Amniotic stem cell (primary cell): Measurements from ENCODE around the gene PRELP.
"Not testable (repeated sequence)": the region's sequence is repeated elsewhere in the genome, so short reads cannot be mapped to it uniquely, and the experiment has no call there.

ENCODE experiments used
- DNase-seq: peaks from one replicate; lab custom pipeline; 2025; lab: John Stamatoyannopoulos, UW

PRELP gene

DNA sequence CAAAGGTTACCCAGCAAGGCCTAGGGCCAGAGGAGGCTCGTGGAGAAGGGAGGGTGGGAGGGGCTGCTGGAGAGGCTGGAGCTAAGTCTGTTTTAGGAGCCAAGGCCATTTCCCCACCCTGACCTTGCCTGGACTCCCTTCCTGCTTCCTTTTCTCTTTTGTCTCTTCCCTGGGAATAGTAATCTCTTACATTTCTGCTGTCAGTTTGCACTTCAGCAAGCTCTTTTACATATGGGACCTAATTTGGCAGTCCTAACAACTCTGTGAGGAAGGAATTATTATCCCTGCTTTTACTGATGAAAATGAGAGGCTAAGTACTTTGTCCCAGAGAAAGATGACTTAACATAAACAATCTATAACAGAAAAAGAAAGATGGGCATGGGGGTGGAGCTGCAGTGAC is 32.2 kb downstream of the PRELP start:
- no peak for DNase-seq

DNA sequence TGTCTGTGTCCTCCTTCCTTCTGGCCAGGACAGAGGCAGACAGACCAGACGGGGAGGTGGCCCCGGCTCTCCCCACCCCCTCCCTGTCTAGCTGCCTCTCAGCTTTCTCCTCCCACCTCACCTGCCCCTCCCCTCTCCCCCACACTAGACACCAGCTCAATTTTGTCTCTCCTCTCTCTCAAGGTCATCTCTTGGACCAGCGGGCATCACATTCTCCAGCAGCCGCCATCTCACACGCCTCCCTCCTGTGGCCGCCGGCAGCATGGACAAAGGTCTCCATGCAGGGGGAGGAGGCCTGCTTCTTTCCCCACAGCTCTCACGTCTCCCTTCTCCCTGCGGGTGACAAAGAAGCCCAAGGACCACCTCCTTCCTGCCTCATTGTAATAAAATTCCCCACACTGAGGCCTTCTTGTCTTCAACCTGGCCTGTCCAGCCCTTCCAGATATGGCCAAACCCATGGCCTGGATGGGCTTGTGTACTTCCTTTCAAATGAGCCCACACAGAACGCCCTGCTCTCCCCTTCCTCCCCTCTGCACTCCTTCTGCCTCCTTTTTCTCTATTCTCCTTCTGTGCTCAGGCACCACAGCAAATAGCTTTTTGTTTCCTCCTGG is 33.0 kb downstream of the PRELP start:
- no peak for DNase-seq

DNA sequence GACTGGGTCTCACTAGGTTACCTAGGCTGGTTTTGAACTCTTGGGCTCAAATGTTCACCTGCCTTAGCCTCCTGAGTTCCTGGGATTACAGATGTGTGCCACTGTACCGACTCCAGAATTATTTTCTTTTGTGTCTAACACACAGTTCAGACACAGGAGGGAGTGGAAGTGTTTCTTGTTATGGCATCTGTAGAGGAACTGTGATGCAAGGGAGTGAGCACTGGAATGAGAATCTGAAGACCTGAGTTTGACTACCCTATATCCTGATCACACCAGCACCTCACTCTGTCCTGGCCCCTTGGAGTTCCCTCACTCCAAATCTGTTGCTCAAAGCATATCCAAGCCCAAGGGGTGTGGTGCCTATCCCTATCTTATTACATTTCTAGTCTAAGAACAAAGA is 33.5 kb downstream of the PRELP start:
- DNase-seq = no peak

DNA sequence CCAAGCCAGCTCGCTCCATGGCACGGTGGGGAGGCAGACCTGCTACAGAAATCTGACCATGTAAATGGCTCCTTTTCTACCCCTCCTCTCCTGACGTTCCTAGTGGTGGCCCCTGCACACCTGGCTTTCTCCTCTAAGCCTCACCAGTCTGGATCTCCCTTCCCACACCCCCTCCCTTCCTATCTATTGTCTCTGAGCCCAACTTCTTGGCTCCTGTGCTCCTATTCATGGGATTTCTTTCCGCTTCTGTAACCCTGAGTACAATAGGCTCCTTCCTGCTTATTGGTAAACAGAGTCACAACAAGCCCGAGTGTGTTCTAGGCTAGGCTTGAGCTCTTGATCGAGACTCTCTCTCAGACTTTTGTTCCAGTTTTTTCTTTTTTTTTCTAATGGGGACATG is 35.9 kb downstream of the PRELP start:
- DNase-seq = no peak

DNA sequence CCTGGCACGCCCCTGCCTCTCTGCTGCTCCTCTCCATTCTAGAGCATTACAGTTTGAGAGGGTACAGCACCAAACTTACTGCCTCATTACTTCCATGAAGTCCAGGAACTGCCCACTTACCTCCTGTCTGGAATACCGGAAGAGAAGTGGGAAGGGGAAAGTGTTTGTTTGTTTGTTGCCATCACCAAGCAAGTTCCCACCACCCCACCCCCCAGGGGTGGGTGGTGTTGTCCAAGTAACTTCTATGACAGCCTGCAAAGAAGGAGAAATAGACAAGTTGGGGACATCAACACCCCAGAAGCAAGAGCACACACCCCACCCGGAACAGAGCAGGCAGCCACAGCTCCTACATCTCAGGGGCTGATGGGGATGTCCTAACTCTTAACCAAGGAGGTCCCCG is 36.3 kb downstream of the PRELP start:
- no peak for DNase-seq

DNA sequence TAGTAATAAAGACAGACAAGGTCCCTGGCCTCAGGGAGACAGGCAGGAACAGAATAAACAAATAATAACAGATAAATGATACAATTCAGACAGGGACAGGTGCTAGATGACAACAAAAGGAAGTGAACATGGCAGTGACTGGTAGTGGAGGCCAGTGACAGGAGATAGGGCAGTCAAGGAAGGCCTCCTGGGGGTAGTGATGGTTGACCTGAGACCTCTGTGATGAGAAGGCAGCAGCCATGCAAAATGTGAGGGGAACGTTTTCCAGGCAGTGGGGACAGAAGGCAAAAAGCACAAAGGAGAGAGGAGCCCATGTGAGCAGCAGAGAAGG is 36.9 kb downstream of the PRELP start:
- no peak for DNase-seq

DNA sequence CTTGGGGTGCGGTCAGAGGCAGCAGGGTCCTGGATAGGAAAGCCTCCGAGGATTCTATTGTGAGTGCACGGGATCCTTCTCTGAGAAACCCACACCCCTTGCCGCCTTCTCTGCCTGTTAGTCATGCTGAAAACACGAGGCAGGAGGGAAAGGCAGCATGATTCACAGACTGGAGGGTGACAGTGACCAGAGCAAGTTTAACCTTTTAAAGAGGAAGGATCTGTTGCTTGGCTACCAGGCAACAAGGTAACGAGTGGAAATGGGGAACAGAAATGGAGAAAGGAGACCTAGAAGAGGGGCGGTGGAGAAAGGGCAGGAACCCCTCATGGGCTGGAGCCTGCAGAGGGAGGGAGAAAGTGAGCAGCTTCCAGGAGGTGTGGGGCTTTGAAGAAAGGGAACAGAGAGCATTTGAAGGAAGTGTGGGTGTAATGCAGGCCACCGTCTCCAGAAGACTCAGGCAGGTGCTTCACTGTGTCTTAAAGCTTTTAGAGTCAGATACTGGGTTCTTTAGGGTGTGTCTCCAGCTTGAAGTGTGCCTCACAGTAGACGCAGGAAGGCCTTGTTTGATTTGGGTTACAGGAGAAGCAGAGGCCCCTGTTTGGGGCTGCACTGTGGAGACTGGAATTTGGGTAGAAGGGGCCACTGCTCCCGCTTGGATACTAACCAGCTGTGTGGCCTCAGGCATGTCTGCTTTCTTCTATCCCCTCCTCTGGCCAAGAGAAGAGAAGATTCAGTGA is 37.4 kb downstream of the PRELP start:
- peak; percentile 89 for DNase-seq

DNA sequence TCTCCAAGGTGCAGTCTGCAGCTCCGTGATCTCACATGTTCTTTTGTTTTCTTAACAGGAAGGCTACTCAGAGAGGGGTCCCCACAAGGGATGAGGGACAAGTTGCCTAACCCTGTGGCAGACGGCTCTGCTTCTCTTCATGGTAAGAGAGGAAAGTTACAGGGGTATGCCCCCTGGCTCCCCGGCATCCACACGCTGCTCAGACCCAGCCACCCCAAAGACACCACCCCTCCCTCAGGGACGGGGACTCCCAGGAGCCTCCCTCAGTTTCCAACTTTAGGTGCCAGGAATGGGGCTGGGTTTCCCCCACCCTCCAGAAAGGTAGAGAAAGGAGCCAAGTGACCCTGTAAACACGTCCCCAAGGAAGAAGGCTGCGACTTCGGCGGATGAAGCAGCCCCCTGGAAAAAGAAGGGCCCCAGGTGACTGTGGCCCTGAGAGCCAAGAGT is 38.0 kb downstream of the PRELP start:
- DNase-seq = no peak

DNA sequence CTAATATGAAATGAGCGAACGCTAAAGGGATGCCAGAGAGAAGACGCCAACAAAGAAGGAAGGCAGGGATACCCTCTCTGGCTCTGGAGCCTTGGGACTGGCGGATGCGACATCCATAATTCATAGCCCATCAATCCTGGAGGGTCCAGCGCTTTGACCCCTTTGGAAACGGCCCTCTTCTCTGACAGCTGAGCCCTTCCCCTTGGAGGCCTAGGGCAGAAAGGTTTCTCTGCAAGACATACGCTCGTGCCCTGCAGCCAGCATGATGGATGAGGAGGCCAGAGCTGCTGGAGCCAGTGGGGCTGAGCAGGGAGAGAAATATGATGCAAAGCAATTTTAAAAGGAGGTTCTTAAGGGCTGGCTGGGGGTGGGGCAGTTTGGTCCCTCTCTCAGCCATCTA is 40.6 kb downstream of the PRELP start:
- DNase-seq = no peak

DNA sequence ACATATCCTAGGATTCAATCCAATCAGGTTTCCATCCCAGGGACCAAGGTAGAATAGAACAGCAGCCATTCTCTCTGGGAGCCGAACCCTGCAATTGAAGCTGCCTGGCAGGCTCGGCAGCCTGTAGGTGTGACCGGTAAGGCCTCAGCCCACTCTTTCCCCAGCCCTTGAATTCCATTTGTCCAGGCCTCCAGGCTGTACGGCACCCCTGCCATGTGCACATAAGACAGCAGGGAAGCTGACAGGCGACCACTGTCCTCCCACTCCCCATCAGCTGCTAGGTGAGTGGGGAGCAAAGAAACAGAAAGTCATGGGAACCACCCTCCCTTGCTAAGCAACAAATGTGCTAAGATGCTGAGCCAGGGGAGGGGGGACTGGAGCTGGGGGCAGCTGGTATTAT is 41.3 kb downstream of the PRELP start:
- no peak for DNase-seq

DNA sequence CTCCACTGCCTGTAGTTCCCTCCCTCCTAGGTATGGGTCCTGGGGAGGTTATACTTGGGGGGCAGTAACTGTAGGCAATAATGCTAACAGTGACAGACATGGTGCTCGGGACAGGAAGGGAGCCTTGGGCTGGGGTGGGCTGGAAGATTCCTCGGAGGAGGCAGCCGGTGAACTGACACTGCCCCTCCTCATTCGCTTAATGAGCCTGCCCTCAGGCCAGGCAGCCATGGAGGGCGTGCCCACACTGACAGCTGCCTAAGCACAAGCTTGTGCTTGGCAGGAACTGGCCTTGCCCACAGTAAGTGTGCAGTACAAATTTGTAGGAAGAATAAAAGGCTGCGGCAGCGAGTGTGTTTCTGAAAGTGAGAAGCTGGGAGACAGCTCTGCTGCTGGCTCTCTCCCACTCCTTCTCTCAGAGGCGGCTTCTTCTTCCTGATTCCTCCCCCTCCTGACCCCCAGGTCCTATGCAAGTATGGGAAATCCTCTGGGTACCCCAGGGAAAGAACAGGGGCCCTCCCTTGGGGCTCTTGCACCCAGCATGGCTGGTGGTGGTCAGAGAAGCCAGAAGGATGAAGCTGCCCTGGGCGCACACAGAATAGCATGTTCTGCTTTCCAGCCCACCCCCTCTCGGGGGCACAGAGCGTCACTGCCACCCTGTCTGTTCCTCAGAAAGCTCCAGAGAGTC is 42.0 kb downstream of the PRELP start:
- DNase-seq = no peak

DNA sequence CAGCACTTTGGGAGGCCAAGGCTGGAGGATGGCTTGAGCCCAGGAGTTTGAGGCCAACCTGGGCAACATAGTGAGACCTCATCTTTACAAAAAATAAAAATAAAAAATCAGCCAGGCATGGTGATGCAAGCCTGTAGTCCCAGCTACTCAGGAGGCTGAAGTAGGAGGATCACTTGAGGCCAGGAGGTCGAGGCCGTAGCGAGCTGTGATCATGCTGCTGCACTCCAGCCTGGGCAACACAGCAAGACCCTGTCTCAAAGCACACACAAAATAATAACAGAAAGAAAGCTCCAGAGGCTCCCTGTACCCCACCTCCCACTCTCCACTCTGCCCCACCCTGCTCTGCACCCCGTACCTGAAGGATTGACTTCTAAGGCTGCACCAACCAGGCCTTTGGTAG is 42.5 kb downstream of the PRELP start:
- DNase-seq = not testable (repeated sequence)

DNA sequence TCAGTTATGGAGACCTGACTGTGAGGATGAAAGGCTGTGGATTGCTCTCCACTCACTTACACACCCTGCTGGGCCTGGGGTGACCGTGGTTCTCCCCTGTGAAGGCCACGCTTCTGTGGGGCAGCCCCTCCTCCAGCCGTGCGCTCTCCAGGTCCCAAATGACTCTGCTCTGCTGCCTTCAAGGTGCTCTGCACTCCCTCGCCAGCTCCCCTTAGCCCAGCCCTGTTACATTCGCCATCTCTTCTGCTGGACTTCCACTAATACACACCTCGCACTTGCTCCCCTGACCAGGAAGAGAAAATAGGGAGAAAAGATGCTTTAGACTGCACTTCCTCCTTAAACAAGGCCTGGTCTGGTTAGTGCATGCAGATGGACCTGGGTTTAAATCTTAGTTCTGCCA is 42.9 kb downstream of the PRELP start:
- no peak for DNase-seq

DNA sequence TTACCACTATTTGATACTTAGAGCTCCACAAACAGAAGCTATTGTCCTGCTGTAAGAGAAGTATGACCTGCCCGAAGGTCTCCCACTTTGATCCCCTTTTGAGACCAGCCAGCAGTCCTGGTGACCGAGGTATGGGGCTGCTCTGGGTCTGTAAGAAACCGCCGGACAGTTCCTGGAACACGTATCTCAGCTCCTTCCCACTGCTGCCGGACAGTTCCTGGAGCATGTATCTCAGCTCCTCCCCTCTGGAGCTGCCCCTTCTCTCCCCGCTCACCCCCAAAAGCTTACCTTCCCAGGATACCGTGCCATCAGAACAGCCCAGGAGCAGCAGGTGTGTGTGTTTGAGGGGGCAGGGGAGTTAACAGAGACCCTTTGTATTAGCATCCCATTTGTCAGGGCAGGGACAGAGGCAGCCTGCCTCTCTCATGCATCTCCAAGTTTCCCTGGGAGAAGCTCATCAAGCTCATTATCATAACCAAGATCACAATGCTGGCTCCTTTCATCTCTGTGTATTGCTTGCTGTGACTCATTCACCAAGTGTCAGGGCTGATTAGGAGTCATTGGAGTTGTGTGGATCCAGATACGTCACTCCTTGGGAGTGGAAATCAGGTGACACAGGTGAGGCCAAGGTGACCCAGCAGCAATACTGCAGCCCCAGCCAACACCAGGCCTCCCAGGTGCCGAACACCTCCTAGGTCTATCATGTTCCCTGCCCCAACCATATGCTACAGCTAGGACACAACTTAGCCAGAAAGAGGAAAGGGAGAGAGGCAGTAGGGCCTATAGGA is 43.6 kb downstream of the PRELP start:
- no peak for DNase-seq

DNA sequence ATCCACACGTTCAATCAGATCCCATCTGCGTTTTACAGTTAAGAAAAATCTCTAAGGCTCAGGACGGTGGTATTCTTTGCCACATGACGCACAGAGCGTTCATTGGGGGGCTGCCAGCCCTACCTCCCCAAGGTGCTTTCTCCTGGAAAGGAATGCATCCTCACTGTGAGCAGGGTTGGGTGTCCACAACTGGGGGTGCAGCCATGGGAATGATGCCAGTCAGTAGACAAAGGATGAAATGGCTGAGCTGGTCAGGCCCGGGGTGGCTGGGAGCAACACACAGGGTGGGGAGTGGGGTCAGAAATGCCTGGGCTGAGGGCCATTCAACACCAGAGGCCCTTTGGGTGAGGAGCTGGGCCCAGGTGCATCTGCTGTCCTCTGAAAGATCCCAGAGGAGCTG is 44.3 kb downstream of the PRELP start:
- no peak for DNase-seq

DNA sequence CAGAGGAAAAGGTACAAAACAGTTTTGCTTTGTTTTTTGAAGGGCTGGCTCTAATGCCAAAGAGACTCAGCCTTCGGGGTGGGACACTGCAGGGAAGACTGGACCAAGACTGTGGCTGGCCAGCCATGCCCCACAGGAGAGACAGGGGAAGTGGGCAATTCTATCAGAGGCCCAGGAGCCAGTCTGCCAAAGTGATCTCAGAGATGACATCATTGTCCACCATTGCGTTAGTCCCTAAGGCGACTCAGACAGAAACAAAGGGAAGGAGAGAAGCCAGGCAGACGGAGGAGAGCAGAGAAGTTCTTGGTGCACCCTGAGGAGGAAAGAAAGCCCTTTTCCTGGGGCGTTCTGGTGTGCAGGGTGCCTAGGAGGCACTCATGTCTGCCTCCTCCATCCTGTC is 44.7 kb downstream of the PRELP start:
- peak; percentile 18 for DNase-seq

DNA sequence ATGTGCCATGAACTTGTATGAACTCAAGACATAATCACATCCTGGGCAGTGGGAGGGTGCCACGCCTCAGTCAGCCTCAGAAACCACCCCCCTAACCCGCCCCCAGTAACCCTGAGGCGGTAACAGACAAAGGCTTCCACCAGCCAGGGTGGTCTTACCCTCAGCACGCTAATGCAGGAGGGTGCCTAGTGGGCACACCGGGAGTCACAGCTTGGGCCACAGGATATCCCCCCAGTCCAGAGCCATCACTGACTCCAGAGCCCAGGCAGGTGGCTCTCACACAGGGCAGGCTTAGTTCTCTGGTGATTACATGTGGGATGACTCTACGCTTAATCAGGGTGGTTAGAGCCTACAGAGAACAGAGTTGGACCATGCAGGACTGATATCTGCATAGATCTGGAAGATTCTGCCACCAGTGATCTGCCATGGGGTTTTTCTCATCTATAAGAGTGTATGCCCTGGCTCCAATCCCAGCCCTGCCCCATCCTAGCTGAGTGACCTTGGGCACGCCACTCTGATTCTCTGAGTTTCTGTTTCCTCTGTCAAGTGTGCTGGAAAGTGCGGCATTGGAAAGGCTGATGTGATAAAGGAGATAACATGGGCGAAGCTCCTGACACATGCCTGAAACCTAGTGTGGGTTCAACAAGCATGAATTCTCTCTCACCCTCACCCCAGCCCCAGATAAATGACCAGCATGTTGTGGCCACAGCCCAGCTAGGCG is 45.6 kb downstream of the PRELP start:
- no peak for DNase-seq

DNA sequence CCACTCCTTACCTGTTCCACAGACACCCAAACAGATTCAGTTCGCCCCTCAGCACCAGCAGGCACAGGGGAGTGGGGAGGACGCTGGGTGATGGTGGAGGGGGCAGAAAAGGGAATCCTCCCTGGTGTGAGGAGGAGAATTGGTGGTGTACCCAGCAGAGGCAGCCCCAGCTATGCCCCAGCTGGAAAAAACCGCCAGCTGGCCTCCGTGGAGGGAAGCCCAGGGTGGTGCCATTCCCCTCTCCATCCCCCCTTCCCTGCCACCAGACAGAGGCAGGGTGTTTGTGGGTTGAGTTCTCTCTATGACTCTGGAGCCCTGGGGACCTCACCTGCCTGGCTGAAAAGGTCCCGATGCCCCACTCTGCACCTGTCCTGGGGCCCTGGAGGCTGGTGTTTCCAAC is 46.2 kb downstream of the PRELP start:
- no peak for DNase-seq

DNA sequence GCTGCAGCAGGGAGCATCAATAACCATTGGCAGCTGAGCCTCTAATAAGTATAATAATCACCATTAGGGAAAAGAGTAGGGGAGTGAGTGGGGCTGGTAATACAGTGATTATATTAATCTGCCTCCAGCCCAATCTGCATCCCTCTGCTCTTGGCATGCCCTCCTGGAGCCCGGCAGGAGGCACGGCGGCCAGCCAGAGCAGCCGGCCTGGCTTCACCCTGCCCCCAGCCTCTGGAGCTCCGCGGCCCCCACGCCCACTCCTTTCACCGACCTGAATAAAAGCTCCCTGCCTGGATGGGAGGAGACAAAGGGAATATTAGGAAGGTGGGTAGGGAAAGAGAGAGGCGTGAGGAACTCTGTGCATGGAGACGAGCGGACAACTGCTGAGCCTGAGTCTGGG is 46.6 kb downstream of the PRELP start:
- DNase-seq = no peak

DNA sequence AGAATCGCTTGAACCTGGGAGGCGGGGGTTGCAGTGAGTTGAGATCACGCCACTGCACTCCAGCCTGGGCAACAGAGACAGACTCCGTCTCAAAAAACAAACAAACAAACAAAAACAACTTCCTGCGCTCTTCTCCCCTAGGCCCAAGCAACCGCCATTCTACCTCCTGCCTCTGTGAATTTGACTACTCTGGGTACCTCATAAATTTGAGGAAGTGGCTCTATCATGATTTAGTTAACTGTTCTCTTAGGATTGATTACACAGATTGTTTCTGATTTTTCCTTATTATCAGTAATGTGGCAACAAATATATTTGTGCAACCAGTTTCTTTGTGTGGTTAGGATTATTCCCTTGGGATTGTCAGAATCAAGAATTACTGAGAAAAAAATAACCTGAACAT is 48.1 kb downstream of the PRELP start:
- no peak for DNase-seq

DNA sequence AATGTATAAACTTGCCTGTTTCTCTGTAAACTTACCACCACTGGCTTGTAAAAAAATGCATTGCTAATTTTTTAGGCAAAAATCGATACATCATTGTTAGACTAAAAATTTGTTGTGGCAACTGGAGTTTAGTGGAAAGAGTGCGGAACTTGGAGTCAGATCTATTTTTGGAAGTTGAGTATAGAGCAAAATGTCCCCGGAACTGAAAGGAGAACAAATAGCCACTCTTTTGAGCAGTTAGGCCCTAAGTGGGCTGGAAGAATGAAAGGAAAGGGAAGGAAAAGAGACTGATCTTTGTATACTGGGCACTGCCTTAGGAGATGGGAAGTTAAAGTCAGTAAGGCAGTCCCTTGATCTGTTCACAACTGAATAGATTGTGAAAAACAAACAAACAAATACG is 48.5 kb downstream of the PRELP start:
- no peak for DNase-seq

DNA sequence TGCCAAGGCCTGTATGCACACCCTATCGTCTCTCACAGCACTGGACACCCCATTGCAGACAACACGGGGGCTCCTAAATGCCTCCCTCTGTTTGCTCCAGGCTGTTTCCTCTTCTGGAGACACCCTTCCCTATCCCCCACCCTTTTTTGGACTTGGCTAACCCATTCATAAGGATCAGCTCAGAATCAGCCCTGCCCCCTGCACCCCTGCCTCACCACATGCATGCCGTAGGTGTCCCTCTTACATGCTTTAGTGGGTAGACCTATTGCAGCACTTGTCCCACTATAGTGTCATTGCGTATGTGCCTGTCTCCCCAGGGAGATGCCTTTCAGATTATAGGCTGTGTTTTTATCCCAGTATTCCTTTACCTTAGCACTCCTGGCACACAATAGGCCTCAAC is 49.2 kb downstream of the PRELP start:
- no peak for DNase-seq
